OCI-LY1 (cell line): ENCODE results near the gene ZNF524.
A peak's percentile ranks its signal among the peaks of the same experiment; 100 is the strongest.

Experiments used
- H2AFZ ChIP-seq: fragments of 200-600 bp; sonication (generic), shearing (Covaris generic); 2 replicates; pipeline ENCODE4 v1.6.0; 2014; ENCODE audit warnings: antibody characterized with exemption, mild to moderate bottlenecking, low read length
- H3F3A ChIP-seq: fragments of 200-600 bp; sonication (generic), shearing (Covaris generic); 2 replicates; pipeline ENCODE4 v1.6.0; 2014; ENCODE audit warnings: mild to moderate bottlenecking, antibody characterized with exemption, low read length, moderate library complexity; ENCODE audit not compliant: insufficient read depth
- H3K27ac ChIP-seq: fragments of 200-600 bp; sonication (generic); 2 replicates; pipeline ENCODE4 v1.5.1; 2014; ENCODE audit warnings: low read length, mixed run types, mild to moderate bottlenecking, low read depth; ENCODE audit not compliant: poor library complexity, severe bottlenecking
- H3K27me3 ChIP-seq: fragments of 200-600 bp; sonication (generic); 2 replicates; pipeline ENCODE4 v1.6.0; 2014; ENCODE audit warnings: antibody characterized with exemption, mild to moderate bottlenecking, low read length, moderate library complexity; ENCODE audit not compliant: insufficient read depth
- H3K36me3 ChIP-seq: fragments of 200-600 bp; sonication (generic); 2 replicates; pipeline ENCODE4 v1.6.1; 2014; ENCODE audit warnings: mild to moderate bottlenecking, antibody characterized with exemption, low read length, moderate library complexity, mixed read lengths; ENCODE audit not compliant: insufficient read depth
- H3K4me1 ChIP-seq: fragments of 200-600 bp; sonication (generic); 2 replicates; pipeline ENCODE4 v1.5.1; 2014; ENCODE audit warnings: mild to moderate bottlenecking, low read length, moderate library complexity; ENCODE audit not compliant: insufficient read depth, severe bottlenecking
- H3K4me2 ChIP-seq: fragments of 200-600 bp; sonication (generic), shearing (Covaris generic); 2 replicates; pipeline ENCODE4 v1.6.1; 2014; ENCODE audit warnings: low read length
- H3K4me3 ChIP-seq: fragments of 200-600 bp; sonication (generic); 2 replicates; pipeline ENCODE4 v1.5.1; 2014; ENCODE audit warnings: low read length, low read depth, mild to moderate bottlenecking, mixed read lengths; ENCODE audit not compliant: poor library complexity, severe bottlenecking
- H3K79me2 ChIP-seq: fragments of 200-600 bp; shearing (Covaris generic); 2 replicates; pipeline ENCODE4 v1.6.1; 2016; ENCODE audit warnings: mixed run types, low read length, mixed read lengths; ENCODE audit not compliant: insufficient read depth
- H3K9ac ChIP-seq: fragments of 200-600 bp; sonication (generic), shearing (Covaris generic); 2 replicates; pipeline ENCODE4 v1.6.1; 2014; ENCODE audit warnings: mild to moderate bottlenecking, low read length, mixed read lengths
- H3K9me2 ChIP-seq: fragments of 200-600 bp; sonication (generic), shearing (Covaris generic); 2 replicates; pipeline ENCODE4 v1.6.1; 2014; ENCODE audit warnings: low read depth, mild to moderate bottlenecking, low read length, mixed read lengths
- H3K9me3 ChIP-seq: fragments of 200-600 bp; shearing (Covaris generic); 2 replicates; pipeline ENCODE4 v1.6.1; 2014; ENCODE audit warnings: low read length, mixed read lengths
- H4K20me1 ChIP-seq: fragments of 200-600 bp; sonication (generic), shearing (Covaris generic); 2 replicates; pipeline ENCODE4 v1.6.0; 2016; ENCODE audit warnings: mild to moderate bottlenecking, low read length; ENCODE audit not compliant: insufficient read depth
- EZH2 ChIP-seq: fragments of 200-600 bp; sonication (generic), shearing (Covaris generic); IDR thresholded peaks from 2 replicates; pipeline ENCODE4 v1.8.0; 2017; ENCODE audit warnings: borderline replicate concordance, mixed run types, mild to moderate bottlenecking, antibody characterized with exemption, low read length, moderate library complexity, mixed read lengths
- TF ChIP-seq, protein P1 (sequence below): fragments of 200-600 bp; sonication (generic), shearing (Covaris generic); IDR thresholded peaks from 2 replicates; pipeline ENCODE4 v1.5.1; 2017; ENCODE audit warnings: mild to moderate bottlenecking, antibody characterized with exemption, low read length, moderate library complexity, mixed read lengths

ZNF524 gene

DNA sequence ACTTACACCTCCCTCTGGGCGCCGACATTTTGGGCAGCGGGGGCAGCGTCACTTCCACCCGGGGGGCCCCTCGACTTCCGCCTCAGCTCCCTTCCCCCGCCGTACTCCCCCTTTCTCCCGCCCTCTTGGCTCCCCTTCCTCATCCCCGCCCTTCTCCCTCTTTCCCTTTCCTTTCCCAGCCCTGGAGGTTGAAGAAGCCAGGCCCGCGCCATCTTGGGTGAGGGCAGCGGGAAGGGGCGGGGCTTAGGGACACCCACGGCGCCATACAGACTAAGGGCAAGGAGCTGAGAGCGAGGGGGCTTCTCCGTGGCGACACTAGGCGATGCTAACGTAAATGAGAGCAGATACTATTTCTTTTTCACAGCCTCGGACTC lies 633 bp upstream of the ZNF524 start, which contains the start of gene FIZ1:
Gene FIZ1 (minus strand): TSS at position 50 of the 374 bp plus-strand sequence. CDS start 1,652 bp downstream, outside the sequence.
- Histone ChIP-seq H3K4me1 (peaks cover 13% of the 10 kb centered on the region), H4K20me1 (no peaks in the 10 kb centered on the region), H3K36me3 (peaks cover 20% of the 10 kb centered on the region), H2AFZ (0 out of 2 replicates have a peak within 1 kb of the TSS, but pooled peaks have one; percentile 31), H3K4me3 (peak within 1 kb of the TSS; percentile 67), H3K27ac (peak within 1 kb of the TSS; percentile 93), H3K27me3 (no peaks in the 10 kb centered on the region), H3K9me3 (no peaks in the 10 kb centered on the region), H3K4me2 (peak within 1 kb of the TSS; percentile 88), H3K9ac (peak within 1 kb of the TSS; percentile 83), H3K79me2 (no peaks in the 10 kb centered on the region), H3K9me2 (no peaks in the 10 kb centered on the region), H3F3A (no peaks in the 10 kb centered on the region; the same call in 1 of the 2 replicates)
- TF ChIP-seq, protein P1, sequence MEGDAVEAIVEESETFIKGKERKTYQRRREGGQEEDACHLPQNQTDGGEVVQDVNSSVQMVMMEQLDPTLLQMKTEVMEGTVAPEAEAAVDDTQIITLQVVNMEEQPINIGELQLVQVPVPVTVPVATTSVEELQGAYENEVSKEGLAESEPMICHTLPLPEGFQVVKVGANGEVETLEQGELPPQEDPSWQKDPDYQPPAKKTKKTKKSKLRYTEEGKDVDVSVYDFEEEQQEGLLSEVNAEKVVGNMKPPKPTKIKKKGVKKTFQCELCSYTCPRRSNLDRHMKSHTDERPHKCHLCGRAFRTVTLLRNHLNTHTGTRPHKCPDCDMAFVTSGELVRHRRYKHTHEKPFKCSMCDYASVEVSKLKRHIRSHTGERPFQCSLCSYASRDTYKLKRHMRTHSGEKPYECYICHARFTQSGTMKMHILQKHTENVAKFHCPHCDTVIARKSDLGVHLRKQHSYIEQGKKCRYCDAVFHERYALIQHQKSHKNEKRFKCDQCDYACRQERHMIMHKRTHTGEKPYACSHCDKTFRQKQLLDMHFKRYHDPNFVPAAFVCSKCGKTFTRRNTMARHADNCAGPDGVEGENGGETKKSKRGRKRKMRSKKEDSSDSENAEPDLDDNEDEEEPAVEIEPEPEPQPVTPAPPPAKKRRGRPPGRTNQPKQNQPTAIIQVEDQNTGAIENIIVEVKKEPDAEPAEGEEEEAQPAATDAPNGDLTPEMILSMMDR, result no peak
- no peak for TF ChIP-seq EZH2

DNA sequence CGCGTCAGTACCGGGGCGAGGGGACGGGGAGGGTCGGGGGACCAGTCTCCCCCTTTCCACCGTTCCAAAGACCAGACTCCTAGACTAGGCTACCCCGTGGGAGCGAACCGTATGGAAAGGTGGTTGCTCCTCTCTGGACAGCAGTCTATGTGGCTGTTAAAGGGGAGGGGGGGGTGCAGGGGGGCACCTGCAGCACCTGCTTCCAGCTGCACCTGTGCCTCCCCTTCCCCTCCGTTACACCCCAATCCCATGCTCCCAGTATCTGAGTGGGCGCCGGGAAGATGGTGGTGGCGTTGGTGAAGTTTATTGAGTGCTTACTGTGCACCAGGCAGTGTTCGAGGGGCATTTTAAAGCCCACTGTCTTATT lies 557 bp downstream of the ZNF524 start:
- Histone ChIP-seq H2AFZ (no peak overlapping the region), H3K4me1 (peaks cover 17% of the 10 kb centered on the region), H3K9ac (peak overlapping the region; percentile 83), H3K27ac (peak overlapping the region; percentile 86), H3K79me2 (no peaks in the 10 kb centered on the region), H3F3A (no peaks in the 10 kb centered on the region; the same call in 1 of the 2 replicates), H3K9me2 (no peaks in the 10 kb centered on the region), H3K9me3 (no peaks in the 10 kb centered on the region), H3K27me3 (no peaks in the 10 kb centered on the region), H4K20me1 (no peaks in the 10 kb centered on the region), H3K4me2 (peak overlapping the region; percentile 78), H3K36me3 (peaks cover 9% of the 10 kb centered on the region), H3K4me3 (peak overlapping the region; percentile 67)
- TF ChIP-seq, protein P1, result no peak
- no peak for TF ChIP-seq EZH2

DNA sequence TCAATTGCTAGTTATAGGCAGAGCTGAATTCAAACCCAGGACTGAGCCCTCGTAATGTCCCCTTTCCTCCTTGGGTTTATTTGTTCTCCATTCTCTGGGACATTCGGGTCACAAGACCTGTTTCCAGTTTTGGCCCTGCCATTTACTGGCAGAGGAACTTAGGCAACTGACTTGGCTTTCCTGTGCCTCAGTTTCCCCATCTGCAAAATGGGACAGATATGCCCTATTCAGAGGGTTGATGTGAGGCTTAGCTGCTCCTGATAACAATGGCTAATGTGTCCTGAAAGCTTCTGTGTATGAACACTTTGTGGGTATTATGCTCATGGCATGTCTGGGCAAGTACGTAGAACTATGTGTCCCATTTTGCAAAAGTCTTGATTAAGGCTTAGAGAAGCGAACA lies 996 bp downstream of the ZNF524 start:
- Histone ChIP-seq H4K20me1 (no peaks in the 10 kb centered on the region), H3K9ac (peak overlapping the region; percentile 83), H3K4me2 (peak overlapping the region; percentile 78), H3K79me2 (no peaks in the 10 kb centered on the region), H3K4me3 (peak overlapping the region; percentile 67), H3F3A (no peaks in the 10 kb centered on the region; the same call in 1 of the 2 replicates), H3K9me3 (no peaks in the 10 kb centered on the region), H3K27ac (peak overlapping the region; percentile 86), H3K9me2 (no peaks in the 10 kb centered on the region), H3K4me1 (peaks cover 17% of the 10 kb centered on the region), H3K36me3 (peaks cover 4% of the 10 kb centered on the region; the same call in 1 of the 2 replicates), H2AFZ (no peak overlapping the region), H3K27me3 (no peaks in the 10 kb centered on the region)
- TF ChIP-seq, protein P1, result no peak
- TF ChIP-seq EZH2, result no peak
